Activated T-helper 17 cell treated with anti-CD3 and anti-CD28 coated beads, Interleukin-2, amount 50 U/mL, for 72 hours (primary cell): ENCODE results near the gene OXSR1. TPM values are rescaled to one million over a fixed set of nuclear protein-coding genes. Genes with fewer than 3 reads are reported as not detected.
"Not testable (repeated sequence)": the region's sequence is repeated elsewhere in the genome, so short reads cannot be mapped to it uniquely, and the experiment has no call there.

Experiments
- ATAC-seq: fragments of 150-1000 bp; cut with Tn5 transposase; replicated peaks from 2 replicates; pipeline ENCODE4 v1.10.0; 2021; ENCODE audit warnings: mild to moderate bottlenecking, moderate library complexity
- H3K27ac Mint-ChIP-seq: one replicate; pipeline ENCODE4 v1.8.0; 2022; ENCODE audit warnings: mixed read lengths
- H3K27me3 Mint-ChIP-seq: one replicate; pipeline ENCODE4 v1.8.0; 2022; ENCODE audit warnings: mixed read lengths
- H3K36me3 Mint-ChIP-seq: one replicate; pipeline ENCODE4 v1.8.0; 2022; ENCODE audit warnings: low read depth, mild to moderate bottlenecking, mixed read lengths
- H3K4me1 Mint-ChIP-seq: one replicate; pipeline ENCODE4 v1.8.0; 2022; ENCODE audit warnings: mixed read lengths
- H3K4me3 Mint-ChIP-seq: one replicate; pipeline ENCODE4 v1.8.0; 2022; ENCODE audit warnings: mild to moderate bottlenecking, mixed read lengths
- H3K9me3 Mint-ChIP-seq: one replicate; pipeline ENCODE4 v1.8.0; 2022; ENCODE audit warnings: mixed read lengths
- total RNA-seq, 2 donors: library from RNA; stranded (reverse); gene quantifications; one replicate each; pipeline ENCODE4 v1.2.3, GENCODE V29; 2022

Gene OXSR1
- total RNA-seq, 2 donors from 2014 or later, result 77.8 to 78.4 TPM

GRCh38 chr3:38284756-38285150, 119.4 kb downstream of the OXSR1 start:
- Mint-ChIP-seq H3K4me1 (no peaks in the 10 kb centered on the region), H3K27ac (no peak overlapping the region), H3K4me3 (no peak overlapping the region), H3K27me3 (no peaks in the 10 kb centered on the region), H3K36me3 (no peaks in the 10 kb centered on the region), H3K9me3 (no peaks in the 10 kb centered on the region)
- ATAC-seq, result no peak

DNA sequence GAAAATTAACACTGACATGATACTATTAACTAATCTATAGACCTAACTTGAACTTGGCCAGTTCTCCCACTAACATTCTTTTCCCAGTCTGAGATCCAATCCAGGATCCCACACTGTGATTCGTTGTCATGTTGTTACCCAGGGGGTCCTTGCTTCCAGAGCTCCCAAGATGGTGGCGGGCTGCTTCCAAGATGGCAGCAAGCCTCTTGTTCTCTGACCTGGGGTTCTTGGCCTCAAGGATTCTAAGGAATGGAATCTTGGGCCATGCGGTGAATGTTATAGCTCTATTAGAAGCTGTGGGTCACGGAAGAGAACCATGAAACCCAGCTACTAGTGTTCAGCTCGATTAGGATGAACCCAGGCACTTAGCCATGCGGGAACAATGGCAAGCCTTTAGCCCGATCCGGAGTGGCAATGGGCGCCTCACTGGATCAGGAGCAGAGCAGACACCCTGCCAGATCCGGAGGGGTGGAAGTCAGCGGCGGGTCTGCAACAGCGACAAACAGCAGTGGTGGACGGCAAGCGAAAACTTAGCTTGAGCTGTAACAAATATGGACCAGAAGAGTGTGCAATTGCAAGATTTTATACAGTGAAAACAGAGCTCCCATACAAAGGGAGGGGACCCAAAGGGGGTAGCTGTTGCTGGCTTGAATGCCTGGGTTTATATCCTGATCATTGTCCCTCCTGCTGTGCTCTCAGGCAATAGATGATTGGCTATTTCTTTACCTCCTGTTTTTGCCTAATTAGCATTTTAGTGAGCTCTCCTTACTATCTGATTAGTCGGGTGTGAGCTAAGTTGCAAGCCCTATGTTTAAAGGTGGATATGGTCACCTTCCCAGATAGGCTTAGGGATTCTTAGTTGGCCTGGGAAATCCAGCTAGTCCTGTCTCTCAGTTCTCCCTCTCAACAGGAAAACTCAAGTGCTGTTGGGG, 124.2 kb downstream of the OXSR1 start:
- not testable (repeated sequence) for H3K27ac Mint-ChIP-seq, ATAC-seq, H3K4me1 Mint-ChIP-seq, H3K4me3 Mint-ChIP-seq, H3K9me3 Mint-ChIP-seq, H3K27me3 Mint-ChIP-seq, H3K36me3 Mint-ChIP-seq

GRCh38 chr3:38297053-38297452, 131.7 kb downstream of the OXSR1 start:
- not testable (repeated sequence) for ATAC-seq, H3K36me3 Mint-ChIP-seq, H3K4me1 Mint-ChIP-seq, H3K27ac Mint-ChIP-seq, H3K9me3 Mint-ChIP-seq, H3K4me3 Mint-ChIP-seq
- H3K27me3 Mint-ChIP-seq, result peaks cover 17% of the 10 kb centered on the region

DNA sequence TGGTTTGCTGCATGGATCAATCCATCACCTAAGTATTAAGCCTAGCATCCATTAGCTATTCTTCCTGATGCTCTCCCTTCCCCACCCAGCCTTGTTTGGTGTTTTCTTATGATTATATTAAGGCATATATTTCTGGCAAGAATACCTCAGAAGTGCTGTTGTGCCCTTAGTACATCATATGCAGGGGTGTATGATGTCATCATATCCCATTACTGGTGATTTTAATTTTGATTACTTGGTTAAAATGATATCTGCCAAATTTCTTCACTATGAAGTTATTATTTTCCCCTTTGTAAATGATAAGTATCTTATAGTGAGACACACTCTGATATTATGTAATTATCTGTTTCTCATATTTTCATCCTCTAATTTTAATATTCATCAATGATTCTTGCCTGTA, 132.2 kb downstream of the OXSR1 start:
- H3K27ac Mint-ChIP-seq, result no peak overlapping the region
- no peak overlapping the region for H3K4me3 Mint-ChIP-seq
- H3K9me3 Mint-ChIP-seq, result no peaks in the 10 kb centered on the region
- no peaks in the 10 kb centered on the region for H3K4me1 Mint-ChIP-seq
- no peaks in the 10 kb centered on the region for H3K36me3 Mint-ChIP-seq
- ATAC-seq, result no peak
- peaks cover 17% of the 10 kb centered on the region for H3K27me3 Mint-ChIP-seq

- ATAC-seq, result no peak
- Mint-ChIP-seq H3K27ac (no peak overlapping the region), H3K4me1 (no peaks in the 10 kb centered on the region), H3K27me3 (peaks cover 17% of the 10 kb centered on the region), H3K36me3 (no peaks in the 10 kb centered on the region), H3K9me3 (no peaks in the 10 kb centered on the region), H3K4me3 (no peak overlapping the region)
These were observed 132.8 kb downstream of the OXSR1 start for GRCh38 chr3:38297947-38298711.

Other genes with a start within 250 kb of the OXSR1 start
- 10 to 100 TPM; 12.7 to 13.4 TPM for gene VILL, start 174.8 kb upstream of the OXSR1 start, total RNA-seq
- 10 to 100 TPM; 17.7 to 24.4 TPM for gene PLCD1, start 135.9 kb upstream of the OXSR1 start, total RNA-seq
- gene DLEC1, start 126.3 kb upstream of the OXSR1 start, total RNA-seq, result 1 to 10 TPM; 1.2 to 2.0 TPM
- gene ACAA1, start 28.4 kb upstream of the OXSR1 start, total RNA-seq, result 10 to 100 TPM; 67.5 to 82.8 TPM
- 10 to 100 TPM; 34.5 to 57.0 TPM for gene MYD88, start 26.9 kb upstream of the OXSR1 start, total RNA-seq
- 1 to 10 TPM in 1 of 2 donors, under 1 TPM in 1; 0.99 to 1.5 TPM for gene SLC22A13, start 100.3 kb downstream of the OXSR1 start, total RNA-seq
- gene SLC22A14, start 116.8 kb downstream of the OXSR1 start, total RNA-seq, result under 1 TPM; 0.11 to 0.15 TPM
- gene XYLB, start 181.2 kb downstream of the OXSR1 start, total RNA-seq, result 10 to 100 TPM in 1 of 2 donors, 1 to 10 TPM in 1; 6.3 to 10.1 TPM